ENCODE measurements around the gene COL5A1. TPM values are rescaled to one million over a fixed set of nuclear protein-coding genes. Genes with fewer than 3 reads are reported as not detected.

Gene COL5A1
- total and polyA plus RNA-seq, 2 experiments from 2014 or later = 2.5 to 13.1 TPM

DNA sequence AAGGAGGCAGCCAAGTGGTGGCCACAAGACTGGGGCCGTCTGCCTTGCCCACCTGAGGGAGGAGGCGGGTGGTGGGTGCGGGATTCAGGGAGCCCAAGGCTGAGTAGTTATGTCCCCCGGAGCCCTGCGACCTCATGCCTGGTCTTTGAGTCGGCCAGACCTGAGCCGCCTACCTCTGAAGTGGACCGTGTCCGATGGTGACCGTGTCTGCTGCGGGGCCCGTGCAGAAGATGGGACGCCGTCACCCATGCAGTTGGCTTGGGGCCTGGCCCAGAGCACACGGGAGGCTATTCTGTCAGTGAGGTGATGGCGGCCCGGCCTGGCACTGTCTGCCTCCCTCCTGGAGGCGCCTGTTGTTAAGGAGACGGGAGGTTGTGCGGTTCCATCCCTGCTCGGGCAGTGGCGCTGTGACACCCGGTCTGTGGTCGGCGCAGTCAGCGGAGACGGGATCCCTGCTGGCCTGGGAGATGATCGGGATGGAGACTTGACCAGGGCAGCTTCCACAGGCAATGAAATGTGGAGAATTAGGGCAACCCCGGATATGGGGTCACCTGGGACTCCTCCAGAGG is 176.5 kb downstream of the COL5A1 start:
- Mint-ChIP-seq H3K4me1 (peaks cover 2% of the 10 kb centered on the region; the same call in 2 of the 3 replicates), H3K9me3 (no peaks in the 10 kb centered on the region), H3K36me3 (ENCODE audit: low read depth) (no peaks in the 10 kb centered on the region), H3K4me3 (no peak overlapping the region), H3K27me3 (ENCODE audit: insufficient read depth, low read depth, poor library complexity) (peaks cover 4% of the 10 kb centered on the region), H3K27ac (no peak overlapping the region)
- no peaks in the 10 kb centered on the region for H3K4me1 ChIP-seq (ENCODE audit: insufficient read depth)
- H4K20me1 ChIP-seq (replicated peaks; ENCODE audit: insufficient read depth) = no peaks in the 10 kb centered on the region
- no peaks in the 10 kb centered on the region for H3F3A ChIP-seq (replicated peaks; ENCODE audit: low read depth)
- no peak for ATAC-seq
- TF ChIP-seq, protein P1, sequence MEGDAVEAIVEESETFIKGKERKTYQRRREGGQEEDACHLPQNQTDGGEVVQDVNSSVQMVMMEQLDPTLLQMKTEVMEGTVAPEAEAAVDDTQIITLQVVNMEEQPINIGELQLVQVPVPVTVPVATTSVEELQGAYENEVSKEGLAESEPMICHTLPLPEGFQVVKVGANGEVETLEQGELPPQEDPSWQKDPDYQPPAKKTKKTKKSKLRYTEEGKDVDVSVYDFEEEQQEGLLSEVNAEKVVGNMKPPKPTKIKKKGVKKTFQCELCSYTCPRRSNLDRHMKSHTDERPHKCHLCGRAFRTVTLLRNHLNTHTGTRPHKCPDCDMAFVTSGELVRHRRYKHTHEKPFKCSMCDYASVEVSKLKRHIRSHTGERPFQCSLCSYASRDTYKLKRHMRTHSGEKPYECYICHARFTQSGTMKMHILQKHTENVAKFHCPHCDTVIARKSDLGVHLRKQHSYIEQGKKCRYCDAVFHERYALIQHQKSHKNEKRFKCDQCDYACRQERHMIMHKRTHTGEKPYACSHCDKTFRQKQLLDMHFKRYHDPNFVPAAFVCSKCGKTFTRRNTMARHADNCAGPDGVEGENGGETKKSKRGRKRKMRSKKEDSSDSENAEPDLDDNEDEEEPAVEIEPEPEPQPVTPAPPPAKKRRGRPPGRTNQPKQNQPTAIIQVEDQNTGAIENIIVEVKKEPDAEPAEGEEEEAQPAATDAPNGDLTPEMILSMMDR (conservative IDR thresholded peaks at IDR 0.05; ENCODE audit: low read depth in 2 of 2) = 0 out of 4 replicates have a peak, but pooled peaks of 1 of the 2 experiments have one; percentile 6
- TF ChIP-seq, protein P2, sequence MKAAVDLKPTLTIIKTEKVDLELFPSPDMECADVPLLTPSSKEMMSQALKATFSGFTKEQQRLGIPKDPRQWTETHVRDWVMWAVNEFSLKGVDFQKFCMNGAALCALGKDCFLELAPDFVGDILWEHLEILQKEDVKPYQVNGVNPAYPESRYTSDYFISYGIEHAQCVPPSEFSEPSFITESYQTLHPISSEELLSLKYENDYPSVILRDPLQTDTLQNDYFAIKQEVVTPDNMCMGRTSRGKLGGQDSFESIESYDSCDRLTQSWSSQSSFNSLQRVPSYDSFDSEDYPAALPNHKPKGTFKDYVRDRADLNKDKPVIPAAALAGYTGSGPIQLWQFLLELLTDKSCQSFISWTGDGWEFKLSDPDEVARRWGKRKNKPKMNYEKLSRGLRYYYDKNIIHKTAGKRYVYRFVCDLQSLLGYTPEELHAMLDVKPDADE (IDR thresholded peaks at IDR 0.05) = no peak
- no peak overlapping the region for H2AFZ ChIP-seq
- no peak overlapping the region for H3K4me2 ChIP-seq
- no peak overlapping the region for H3K27ac ChIP-seq (ENCODE audit: low read depth)
- no peaks in the 10 kb centered on the region for H3K36me3 ChIP-seq (ENCODE audit: insufficient read depth)
- no peaks in the 10 kb centered on the region for H3K27me3 ChIP-seq (ENCODE audit: insufficient read depth)
- no peak for DNase-seq (ENCODE audit: low spot score)
- H3K4me3 ChIP-seq = no peak overlapping the region
- H3K9me2 ChIP-seq (ENCODE audit: insufficient read depth) = no peaks in the 10 kb centered on the region
- no peaks in the 10 kb centered on the region for H3K79me2 ChIP-seq (replicated peaks; ENCODE audit: insufficient read depth)

DNA sequence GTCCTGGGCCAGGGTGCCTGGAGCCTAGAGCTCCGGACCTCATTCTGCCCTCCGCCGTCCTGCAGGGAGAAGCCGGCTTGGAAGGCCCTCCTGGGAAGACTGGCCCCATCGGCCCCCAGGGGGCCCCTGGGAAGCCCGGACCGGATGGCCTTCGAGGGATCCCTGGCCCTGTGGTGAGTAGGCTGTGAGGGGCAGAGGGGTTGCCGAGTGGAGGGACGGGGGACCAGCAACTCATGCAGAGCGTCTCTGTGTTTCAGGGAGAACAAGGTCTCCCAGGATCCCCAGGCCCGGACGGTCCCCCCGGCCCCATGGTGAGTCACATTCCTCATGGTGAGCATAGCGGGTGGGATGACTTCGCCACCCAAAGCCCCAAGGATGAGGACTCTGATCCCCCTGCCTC is 177.0 kb downstream of the COL5A1 start:
- Mint-ChIP-seq H3K4me1 (no peaks in the 10 kb centered on the region), H3K4me3 (no peak overlapping the region), H3K27ac (no peak overlapping the region), H3K27me3 (ENCODE audit: insufficient read depth, low read depth, poor library complexity) (peaks cover 4% of the 10 kb centered on the region), H3K9me3 (no peaks in the 10 kb centered on the region), H3K36me3 (ENCODE audit: low read depth) (no peaks in the 10 kb centered on the region)
- no peaks in the 10 kb centered on the region for H3K9me2 ChIP-seq (ENCODE audit: insufficient read depth)
- no peak for ATAC-seq
- H3F3A ChIP-seq (replicated peaks; ENCODE audit: low read depth) = no peaks in the 10 kb centered on the region
- no peak overlapping the region for H3K4me2 ChIP-seq
- DNase-seq (ENCODE audit: low spot score) = no peak
- no peaks in the 10 kb centered on the region for H3K27me3 ChIP-seq (ENCODE audit: insufficient read depth)
- no peaks in the 10 kb centered on the region for H4K20me1 ChIP-seq (replicated peaks; ENCODE audit: insufficient read depth)
- H3K27ac ChIP-seq (ENCODE audit: low read depth) = no peak overlapping the region
- no peaks in the 10 kb centered on the region for H3K36me3 ChIP-seq (ENCODE audit: insufficient read depth)
- H3K79me2 ChIP-seq (replicated peaks; ENCODE audit: insufficient read depth) = no peaks in the 10 kb centered on the region
- no peaks in the 10 kb centered on the region for H3K4me1 ChIP-seq (ENCODE audit: insufficient read depth)
- no peak overlapping the region for H3K4me3 ChIP-seq
- H2AFZ ChIP-seq = no peak overlapping the region
- TF ChIP-seq NANOG (IDR thresholded peaks at IDR 0.05; ENCODE audit: borderline replicate concordance) (no peak), STAT1 (IDR thresholded peaks at IDR 0.05; ENCODE audit: unreplicated experiment) (no peak), POLR2AphosphoS5 (IDR thresholded peaks at IDR 0.05; ENCODE audit: low read depth) (no peak), EZH2phosphoT487 (IDR thresholded peaks at IDR 0.05; ENCODE audit: unreplicated experiment) (no peak), JUNB (IDR thresholded peaks at IDR 0.05; ENCODE audit: unreplicated experiment) (no peak)
- TF ChIP-seq, protein P3, sequence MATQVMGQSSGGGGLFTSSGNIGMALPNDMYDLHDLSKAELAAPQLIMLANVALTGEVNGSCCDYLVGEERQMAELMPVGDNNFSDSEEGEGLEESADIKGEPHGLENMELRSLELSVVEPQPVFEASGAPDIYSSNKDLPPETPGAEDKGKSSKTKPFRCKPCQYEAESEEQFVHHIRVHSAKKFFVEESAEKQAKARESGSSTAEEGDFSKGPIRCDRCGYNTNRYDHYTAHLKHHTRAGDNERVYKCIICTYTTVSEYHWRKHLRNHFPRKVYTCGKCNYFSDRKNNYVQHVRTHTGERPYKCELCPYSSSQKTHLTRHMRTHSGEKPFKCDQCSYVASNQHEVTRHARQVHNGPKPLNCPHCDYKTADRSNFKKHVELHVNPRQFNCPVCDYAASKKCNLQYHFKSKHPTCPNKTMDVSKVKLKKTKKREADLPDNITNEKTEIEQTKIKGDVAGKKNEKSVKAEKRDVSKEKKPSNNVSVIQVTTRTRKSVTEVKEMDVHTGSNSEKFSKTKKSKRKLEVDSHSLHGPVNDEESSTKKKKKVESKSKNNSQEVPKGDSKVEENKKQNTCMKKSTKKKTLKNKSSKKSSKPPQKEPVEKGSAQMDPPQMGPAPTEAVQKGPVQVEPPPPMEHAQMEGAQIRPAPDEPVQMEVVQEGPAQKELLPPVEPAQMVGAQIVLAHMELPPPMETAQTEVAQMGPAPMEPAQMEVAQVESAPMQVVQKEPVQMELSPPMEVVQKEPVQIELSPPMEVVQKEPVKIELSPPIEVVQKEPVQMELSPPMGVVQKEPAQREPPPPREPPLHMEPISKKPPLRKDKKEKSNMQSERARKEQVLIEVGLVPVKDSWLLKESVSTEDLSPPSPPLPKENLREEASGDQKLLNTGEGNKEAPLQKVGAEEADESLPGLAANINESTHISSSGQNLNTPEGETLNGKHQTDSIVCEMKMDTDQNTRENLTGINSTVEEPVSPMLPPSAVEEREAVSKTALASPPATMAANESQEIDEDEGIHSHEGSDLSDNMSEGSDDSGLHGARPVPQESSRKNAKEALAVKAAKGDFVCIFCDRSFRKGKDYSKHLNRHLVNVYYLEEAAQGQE (IDR thresholded peaks at IDR 0.05; ENCODE audit: unreplicated experiment) = no peak
- TF ChIP-seq, protein P4, sequence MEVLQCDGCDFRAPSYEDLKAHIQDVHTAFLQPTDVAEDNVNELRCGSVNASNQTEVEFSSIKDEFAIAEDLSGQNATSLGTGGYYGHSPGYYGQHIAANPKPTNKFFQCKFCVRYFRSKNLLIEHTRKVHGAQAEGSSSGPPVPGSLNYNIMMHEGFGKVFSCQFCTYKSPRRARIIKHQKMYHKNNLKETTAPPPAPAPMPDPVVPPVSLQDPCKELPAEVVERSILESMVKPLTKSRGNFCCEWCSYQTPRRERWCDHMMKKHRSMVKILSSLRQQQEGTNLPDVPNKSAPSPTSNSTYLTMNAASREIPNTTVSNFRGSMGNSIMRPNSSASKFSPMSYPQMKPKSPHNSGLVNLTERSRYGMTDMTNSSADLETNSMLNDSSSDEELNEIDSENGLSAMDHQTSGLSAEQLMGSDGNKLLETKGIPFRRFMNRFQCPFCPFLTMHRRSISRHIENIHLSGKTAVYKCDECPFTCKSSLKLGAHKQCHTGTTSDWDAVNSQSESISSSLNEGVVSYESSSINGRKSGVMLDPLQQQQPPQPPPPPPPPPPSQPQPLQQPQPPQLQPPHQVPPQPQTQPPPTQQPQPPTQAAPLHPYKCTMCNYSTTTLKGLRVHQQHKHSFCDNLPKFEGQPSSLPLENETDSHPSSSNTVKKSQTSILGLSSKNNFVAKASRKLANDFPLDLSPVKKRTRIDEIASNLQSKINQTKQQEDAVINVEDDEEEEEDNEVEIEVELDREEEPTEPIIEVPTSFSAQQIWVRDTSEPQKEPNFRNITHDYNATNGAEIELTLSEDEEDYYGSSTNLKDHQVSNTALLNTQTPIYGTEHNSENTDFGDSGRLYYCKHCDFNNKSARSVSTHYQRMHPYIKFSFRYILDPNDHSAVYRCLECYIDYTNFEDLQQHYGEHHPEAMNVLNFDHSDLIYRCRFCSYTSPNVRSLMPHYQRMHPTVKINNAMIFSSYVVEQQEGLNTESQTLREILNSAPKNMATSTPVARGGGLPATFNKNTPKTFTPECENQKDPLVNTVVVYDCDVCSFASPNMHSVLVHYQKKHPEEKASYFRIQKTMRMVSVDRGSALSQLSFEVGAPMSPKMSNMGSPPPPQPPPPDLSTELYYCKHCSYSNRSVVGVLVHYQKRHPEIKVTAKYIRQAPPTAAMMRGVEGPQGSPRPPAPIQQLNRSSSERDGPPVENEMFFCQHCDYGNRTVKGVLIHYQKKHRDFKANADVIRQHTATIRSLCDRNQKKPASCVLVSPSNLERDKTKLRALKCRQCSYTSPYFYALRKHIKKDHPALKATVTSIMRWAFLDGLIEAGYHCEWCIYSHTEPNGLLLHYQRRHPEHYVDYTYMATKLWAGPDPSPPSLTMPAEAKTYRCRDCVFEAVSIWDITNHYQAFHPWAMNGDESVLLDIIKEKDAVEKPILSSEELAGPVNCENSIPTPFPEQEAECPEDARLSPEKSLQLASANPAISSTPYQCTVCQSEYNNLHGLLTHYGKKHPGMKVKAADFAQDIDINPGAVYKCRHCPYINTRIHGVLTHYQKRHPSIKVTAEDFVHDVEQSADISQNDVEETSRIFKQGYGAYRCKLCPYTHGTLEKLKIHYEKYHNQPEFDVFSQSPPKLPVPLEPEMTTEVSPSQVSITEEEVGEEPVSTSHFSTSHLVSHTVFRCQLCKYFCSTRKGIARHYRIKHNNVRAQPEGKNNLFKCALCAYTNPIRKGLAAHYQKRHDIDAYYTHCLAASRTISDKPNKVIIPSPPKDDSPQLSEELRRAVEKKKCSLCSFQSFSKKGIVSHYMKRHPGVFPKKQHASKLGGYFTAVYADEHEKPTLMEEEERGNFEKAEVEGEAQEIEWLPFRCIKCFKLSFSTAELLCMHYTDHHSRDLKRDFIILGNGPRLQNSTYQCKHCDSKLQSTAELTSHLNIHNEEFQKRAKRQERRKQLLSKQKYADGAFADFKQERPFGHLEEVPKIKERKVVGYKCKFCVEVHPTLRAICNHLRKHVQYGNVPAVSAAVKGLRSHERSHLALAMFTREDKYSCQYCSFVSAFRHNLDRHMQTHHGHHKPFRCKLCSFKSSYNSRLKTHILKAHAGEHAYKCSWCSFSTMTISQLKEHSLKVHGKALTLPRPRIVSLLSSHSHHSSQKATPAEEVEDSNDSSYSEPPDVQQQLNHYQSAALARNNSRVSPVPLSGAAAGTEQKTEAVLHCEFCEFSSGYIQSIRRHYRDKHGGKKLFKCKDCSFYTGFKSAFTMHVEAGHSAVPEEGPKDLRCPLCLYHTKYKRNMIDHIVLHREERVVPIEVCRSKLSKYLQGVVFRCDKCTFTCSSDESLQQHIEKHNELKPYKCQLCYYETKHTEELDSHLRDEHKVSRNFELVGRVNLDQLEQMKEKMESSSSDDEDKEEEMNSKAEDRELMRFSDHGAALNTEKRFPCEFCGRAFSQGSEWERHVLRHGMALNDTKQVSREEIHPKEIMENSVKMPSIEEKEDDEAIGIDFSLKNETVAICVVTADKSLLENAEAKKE (CRISPR knock-in tag; IDR thresholded peaks at IDR 0.05) = no peak

Data from GM23338 (cell line).